GM18511 (cell line): ENCODE results near the gene RAD51.
"Not testable (repeated sequence)": the region's sequence is repeated elsewhere in the genome, so short reads cannot be mapped to it uniquely, and the experiment has no call there.

Experiments used
- ATAC-seq: cut with Tn5 transposase; IDR thresholded peaks from one replicate; pipeline ENCODE4 v1.9.1; 2021; ENCODE audit warnings: mild to moderate bottlenecking, moderate library complexity; ENCODE audit not compliant: unreplicated experiment

Gene RAD51

DNA sequence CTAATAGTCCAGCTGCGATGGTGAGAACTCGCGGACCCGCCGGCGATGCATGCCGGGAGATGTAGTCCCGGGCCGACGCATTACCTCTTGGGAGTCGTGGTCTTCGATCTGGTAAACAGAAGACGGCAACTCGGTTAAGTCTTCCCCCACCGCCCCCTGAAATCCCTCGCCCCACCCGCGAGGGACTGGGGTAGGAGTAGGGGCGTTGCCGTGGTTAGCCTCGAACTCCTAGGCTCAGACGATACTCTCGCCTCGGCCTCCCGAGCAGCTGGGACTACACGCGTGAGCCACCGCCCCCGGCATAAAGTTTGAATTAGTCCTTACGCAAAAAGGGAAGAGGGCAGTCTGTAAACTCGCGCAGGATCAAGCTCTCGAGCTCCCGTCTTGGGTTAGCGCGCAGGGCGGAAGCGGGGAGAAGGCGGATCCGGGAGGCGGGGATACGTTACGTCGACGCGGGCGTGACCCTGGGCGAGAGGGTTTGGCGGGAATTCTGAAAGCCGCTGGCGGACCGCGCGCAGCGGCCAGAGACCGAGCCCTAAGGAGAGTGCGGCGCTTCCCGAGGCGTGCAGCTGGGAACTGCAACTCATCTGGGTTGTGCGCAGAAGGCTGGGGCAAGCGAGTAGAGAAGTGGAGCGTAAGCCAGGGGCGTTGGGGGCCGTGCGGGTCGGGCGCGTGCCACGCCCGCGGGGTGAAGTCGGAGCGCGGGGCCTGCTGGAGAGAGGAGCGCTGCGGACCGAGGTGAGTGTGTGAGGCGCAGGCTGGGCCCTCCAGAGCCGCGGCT lies at the start of gene RAD51:
Gene RAD51 (plus strand): TSS at position 487 of the 781 bp plus-strand sequence. CDS start 3,585 bp downstream, outside the sequence.
- ATAC-seq = peak; percentile 89

DNA sequence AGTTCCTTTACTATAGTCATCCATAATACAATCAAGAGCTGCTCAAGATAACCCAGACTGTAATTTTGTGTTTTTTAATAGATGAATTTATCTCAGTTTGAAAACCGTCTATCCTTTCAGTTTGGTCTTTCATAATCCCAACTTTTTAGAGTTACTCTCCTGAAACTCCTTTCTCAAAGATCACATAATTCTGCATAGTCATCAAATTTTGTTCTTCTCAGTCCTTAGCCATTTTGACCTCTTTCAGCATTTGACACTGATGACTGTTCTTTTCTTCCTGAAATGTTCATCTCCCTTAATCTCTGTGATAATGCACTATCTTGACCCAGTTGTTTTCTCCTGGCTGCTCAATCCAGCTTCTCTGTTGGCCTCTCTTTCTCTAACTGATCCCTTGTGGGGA lies 47.5 kb upstream of the RAD51 start:
- ATAC-seq = no peak

- no peak for ATAC-seq
Measured at GRCh38 chr15:40650479-40650878, 44.5 kb upstream of the RAD51 start.

GRCh38 chr15:40660686-40661085 lies 34.3 kb upstream of the RAD51 start:
- no peak for ATAC-seq

- ATAC-seq = no peak
Measured at GRCh38 chr15:40664909-40665308, 30.1 kb upstream of the RAD51 start.

GRCh38 chr15:40676290-40676689 lies 18.7 kb upstream of the RAD51 start:
- not testable (repeated sequence) for ATAC-seq

- ATAC-seq = not testable (repeated sequence)
Measured at GRCh38 chr15:40676906-40677305, 18.1 kb upstream of the RAD51 start.

- no peak for ATAC-seq
Measured at GRCh38 chr15:40680151-40680550, 14.8 kb upstream of the RAD51 start.

DNA sequence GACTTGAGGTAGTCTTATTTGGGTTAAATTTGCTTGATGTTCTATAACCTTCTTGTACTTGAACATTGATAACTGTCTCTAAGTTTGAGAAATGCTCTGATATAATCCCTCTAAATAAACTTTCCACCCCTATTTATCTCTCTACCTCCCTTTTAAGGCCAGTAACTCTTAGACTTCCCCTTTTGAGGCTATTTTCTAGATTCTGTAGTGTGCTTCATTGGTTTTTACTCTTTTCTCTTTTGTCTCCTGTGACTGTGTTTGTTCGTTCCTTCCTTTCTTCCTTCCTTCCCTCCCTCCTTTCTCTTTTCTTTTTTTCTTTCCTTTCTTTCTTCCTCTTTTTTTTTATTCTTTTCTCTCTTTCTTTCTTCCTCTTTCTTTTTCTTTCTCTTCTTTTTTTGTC lies 14.0 kb upstream of the RAD51 start:
- not testable (repeated sequence) for ATAC-seq

DNA sequence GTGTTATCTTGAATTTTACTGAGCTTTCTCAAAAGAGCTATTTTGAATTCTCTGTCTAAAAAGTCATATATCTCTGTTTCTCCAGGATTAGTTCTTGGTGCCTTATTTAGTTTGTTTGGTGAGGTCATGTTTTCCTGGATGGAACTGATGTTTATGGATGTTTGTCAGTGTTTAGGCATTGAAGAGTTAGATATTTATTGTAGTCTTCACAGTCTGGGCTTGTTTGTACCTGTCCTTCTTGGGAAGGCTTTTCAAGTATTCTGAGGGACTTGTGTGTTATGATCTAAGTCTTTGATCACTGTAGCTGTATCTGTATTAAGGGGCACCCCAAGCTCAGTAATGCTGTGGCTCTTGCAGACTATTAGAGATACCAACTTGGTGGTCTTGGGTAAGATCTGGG lies 10.6 kb upstream of the RAD51 start:
- no peak for ATAC-seq

DNA sequence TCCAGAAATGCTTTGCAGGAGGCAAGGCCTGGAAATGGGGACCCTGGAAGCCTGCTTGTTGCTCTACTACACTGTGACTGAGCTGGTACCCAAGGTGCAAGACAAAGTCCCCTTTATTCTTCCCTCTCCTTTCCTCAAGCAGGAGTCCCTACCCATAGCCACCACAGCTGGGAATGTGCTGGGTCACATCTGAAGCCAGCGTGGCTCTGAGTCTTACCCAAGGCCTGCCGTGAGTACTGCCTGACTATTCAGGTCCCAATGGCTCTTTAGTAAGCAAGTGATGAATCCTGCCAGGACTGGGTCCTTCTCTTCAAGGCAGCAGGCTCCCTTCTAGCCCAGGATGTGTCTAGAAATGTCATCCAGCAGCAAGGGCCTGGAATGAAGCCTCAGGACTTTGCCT lies 9.6 kb upstream of the RAD51 start:
- no peak for ATAC-seq

DNA sequence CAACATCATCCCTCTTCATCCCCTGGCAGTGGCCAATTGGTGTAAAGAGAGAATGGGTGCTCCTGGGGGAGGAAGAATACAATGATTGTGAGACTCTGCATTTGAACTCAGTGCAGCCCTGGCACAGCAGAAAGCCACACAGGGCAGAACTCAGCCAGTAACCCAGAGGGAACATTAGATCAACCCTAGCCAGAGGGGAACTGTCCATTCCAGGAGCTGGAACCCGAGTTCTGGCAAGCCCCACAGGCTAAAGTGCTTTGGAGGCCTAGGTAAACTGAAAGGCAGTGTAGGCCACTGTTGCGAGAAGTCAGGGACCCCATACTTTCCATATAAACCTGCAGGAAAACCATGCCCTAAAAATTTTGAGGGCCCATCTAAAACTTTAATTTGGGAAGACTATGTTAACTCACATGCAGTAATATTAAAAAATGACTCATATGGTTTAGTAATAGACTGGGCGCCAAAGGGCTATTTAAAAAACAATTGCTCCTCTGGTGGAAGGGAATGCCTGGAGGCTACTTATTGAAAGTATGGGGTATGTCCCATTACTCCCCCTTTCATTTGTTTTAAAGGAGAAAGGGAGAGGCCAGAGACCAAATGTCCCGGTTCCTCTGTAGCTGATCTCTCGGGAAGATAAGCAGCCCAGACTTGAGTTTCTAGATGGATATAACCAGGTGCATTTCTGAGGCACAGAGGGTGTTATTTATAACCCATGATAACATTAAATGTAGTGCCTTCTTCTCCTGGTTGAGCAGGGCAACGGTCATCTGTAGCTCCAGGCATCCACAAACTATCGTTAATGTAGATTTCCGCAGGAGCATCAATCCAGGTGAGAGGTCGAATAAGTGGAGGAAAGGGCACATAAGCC lies 5.8 kb upstream of the RAD51 start:
- ATAC-seq = no peak

- no peak for ATAC-seq
Measured at GRCh38 chr15:40691737-40692136, 3.2 kb upstream of the RAD51 start.

DNA sequence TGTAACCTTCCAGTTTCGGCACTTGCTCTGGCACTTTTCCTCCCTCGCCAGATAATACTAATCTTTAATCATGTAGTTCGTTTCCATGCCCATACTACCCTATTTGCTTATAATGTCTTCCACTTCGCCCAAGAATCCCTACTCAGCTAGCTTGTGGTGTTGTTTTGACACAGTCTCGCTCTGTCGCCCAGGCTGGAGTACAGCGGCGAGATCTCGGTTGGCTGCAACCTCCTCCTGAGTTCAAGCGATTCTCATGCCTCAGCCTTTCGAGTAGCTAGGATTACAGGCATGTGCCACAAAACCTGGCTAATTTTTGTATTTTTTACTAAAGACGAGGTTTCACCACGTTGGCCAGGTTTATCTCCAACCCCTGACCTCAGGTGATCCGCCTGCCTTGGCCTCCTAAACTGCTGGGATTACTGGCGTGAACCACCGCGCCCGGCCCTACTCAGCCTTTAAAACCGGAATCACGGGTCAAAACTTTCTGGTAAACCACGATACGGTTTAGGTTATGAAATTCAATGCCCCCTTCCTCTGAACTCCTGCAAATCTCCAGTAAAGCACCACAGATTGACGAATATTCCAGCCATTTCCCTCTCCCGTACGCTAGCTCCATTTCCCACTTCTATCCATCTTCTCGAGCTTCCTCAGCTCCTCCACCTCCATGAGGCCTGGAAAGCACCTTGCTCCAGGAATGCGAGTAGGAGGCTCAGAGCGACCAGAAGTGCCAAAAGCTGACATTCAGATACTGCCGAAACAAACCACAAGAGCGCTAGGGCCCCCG lies 878 bp upstream of the RAD51 start:
- ATAC-seq = no peak

DNA sequence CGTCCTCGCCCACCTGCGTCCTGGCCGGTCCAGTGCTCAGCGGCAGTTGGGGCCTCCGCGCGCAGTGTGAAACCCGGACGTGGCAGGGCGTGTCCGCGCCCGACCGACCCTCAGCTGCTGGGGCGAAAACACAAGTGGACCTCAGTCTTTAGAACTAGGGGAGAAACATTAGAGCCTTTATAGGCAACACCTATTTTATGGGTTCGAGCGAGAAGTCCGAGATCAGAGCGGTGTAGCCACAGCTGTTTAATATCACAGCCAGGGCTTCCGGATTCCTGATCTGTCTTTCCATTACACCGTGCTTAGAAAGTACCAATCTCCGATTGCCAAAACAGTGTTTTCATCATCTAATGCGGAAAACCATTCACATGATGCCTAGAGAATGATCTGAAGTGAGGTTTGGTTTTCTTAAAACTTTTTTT lies 506 bp downstream of the RAD51 start:
- ATAC-seq = no peak

GRCh38 chr15:40696228-40696627 lies 1.3 kb downstream of the RAD51 start:
- ATAC-seq = no peak

DNA sequence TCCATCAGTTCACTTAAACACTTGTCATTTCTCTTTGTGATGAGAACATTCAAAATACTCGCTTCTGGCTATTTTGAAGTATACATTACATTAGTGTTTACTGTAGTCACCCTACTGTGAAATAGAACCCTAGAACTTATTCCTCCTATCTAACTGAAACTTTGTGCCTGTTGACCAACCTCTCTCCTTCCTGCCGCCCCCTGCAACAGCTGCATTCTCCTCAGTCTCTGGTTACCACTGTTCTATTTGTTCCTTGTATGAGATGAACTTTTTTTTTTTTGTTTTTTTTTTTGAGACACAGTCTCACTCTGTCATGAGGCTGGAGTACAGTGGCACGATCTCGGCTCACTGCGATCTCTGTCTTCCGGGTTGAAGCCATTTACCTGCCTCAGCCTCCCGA lies 2.9 kb downstream of the RAD51 start:
- no peak for ATAC-seq

- ATAC-seq = no peak
Measured at GRCh38 chr15:40702077-40702476, 7.1 kb downstream of the RAD51 start.

DNA sequence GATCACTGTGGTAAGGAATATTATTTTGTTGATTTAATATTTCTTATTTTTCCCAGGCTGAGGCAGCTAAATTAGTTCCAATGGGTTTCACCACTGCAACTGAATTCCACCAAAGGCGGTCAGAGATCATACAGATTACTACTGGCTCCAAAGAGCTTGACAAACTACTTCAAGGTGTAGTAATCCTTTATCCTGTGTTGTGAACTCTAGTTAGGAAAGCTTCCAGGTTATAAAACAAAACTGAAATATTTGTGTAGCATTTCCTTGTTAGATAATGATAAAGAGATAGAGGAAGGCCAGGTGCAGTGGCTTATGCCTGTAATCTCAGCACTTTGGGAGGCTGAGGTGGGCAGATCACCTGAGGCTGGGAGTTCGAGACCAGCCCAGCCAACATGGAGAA lies 11.1 kb downstream of the RAD51 start:
- no peak for ATAC-seq

DNA sequence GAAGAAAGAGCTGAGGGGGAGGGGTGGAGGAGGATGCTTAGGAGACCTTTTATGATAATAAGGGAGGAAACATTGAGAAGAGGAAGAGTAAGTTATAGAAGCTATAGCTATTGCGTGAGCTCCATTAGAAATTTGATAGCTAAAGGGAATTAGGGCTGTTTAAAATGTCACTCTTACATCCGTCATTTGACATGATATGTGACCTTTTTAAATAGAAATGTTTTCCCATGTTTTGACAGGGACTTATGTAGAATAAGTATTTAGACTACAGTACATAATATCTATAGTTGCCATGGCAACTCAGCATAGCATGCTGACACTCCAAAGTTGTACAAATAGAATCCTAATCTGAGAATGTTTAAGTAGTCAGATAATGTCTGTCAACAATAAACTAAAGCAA lies 19.2 kb downstream of the RAD51 start:
- ATAC-seq = no peak

DNA sequence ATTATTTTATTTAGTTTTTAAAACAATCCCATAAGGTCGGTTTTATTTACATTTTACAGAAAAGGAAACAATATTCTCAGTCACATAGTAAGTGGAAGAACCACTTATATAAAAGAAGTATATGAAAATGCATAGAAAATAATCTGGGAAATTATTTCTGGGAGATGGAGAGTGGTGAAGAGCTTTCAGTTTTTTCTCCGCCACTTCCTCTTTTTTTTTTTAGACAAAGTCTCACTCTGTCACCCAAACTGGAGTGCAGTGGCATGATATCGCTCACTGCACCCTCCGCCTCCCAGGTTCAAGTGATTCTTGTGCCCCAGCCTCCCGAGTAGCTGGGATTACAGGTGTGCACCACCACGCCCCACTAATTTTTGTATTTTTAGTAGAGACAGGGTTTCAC lies 21.2 kb downstream of the RAD51 start:
- no peak for ATAC-seq
